Suppressor macrophage treated with lipopolysaccharide for 1 hour (primary cell): ENCODE measurements around the gene RASA1.
"Not testable (repeated sequence)": the region's sequence is repeated elsewhere in the genome, so short reads cannot be mapped to it uniquely, and the experiment has no call there.

Experiments used
- DNase-seq, 3 donors: peaks; one replicate each; pipeline ENCODE4 v3.0.0-alpha.2; 2020 to 2022

RASA1 gene

GRCh38 chr5:87287266-87287665 lies 19.6 kb downstream of the RASA1 start:
- not testable (repeated sequence) for DNase-seq

- DNase-seq, result peak; percentile 21 to 70 (median 63)
These were observed 31.1 kb downstream of the RASA1 start for GRCh38 chr5:87298692-87299362.

- DNase-seq, result no peak
These were observed 32.5 kb downstream of the RASA1 start for GRCh38 chr5:87300176-87300575.

- DNase-seq, result peak; percentile 81 to 91 (median 89)
These were observed 33.1 kb downstream of the RASA1 start for GRCh38 chr5:87300744-87301143.

- no peak for DNase-seq
These were observed 34.4 kb downstream of the RASA1 start for GRCh38 chr5:87302061-87302460.

- DNase-seq, result no peak
These were observed 35.6 kb downstream of the RASA1 start for GRCh38 chr5:87303324-87303723.

- DNase-seq, result not testable (repeated sequence)
These were observed 38.4 kb downstream of the RASA1 start for GRCh38 chr5:87306090-87306489.

GRCh38 chr5:87307796-87308423 lies 40.2 kb downstream of the RASA1 start:
- no peak for DNase-seq

- no peak for DNase-seq
These were observed 44.0 kb downstream of the RASA1 start for GRCh38 chr5:87311405-87312279.

GRCh38 chr5:87313216-87313615 lies 45.5 kb downstream of the RASA1 start:
- DNase-seq, result peak; percentile 49 to 64 (median 59)

- DNase-seq, result no peak
These were observed 51.8 kb downstream of the RASA1 start for GRCh38 chr5:87319469-87319868.

- no peak for DNase-seq
These were observed 53.9 kb downstream of the RASA1 start for GRCh38 chr5:87321605-87322004.

GRCh38 chr5:87322381-87322780 lies 54.7 kb downstream of the RASA1 start:
- DNase-seq, result no peak

GRCh38 chr5:87327998-87328397 lies 60.3 kb downstream of the RASA1 start:
- DNase-seq, result no peak

- no peak for DNase-seq
These were observed 61.4 kb downstream of the RASA1 start for GRCh38 chr5:87329114-87329513.

- DNase-seq, result no peak
These were observed 72.3 kb downstream of the RASA1 start for GRCh38 chr5:87339986-87340385.

GRCh38 chr5:87340716-87341115 lies 73.0 kb downstream of the RASA1 start:
- peak; percentile 7 to 30 (median 29) for DNase-seq

- DNase-seq, result no peak
These were observed 79.6 kb downstream of the RASA1 start for GRCh38 chr5:87347272-87347671.

GRCh38 chr5:87347841-87348240 lies 80.2 kb downstream of the RASA1 start:
- DNase-seq, result no peak

- no peak for DNase-seq
These were observed 86.8 kb downstream of the RASA1 start for GRCh38 chr5:87354496-87354895.

GRCh38 chr5:87359106-87359505 lies 91.4 kb downstream of the RASA1 start:
- DNase-seq, result no peak

GRCh38 chr5:87360132-87360531 lies 92.4 kb downstream of the RASA1 start:
- DNase-seq, result no peak

- no peak for DNase-seq
These were observed 93.4 kb downstream of the RASA1 start for GRCh38 chr5:87361031-87361445.
